ENCODE measurements around the gene PCDH9. TPM values are rescaled to one million over a fixed set of nuclear protein-coding genes. Genes with fewer than 3 reads are reported as not detected.
A peak's percentile ranks its signal among the peaks of the same experiment; 100 is the strongest.

PCDH9 gene
- total and polyA plus RNA-seq, 2 of the 4 experiments (the other 2 are of a cell fraction), result 2.2 to 10.2 TPM

DNA sequence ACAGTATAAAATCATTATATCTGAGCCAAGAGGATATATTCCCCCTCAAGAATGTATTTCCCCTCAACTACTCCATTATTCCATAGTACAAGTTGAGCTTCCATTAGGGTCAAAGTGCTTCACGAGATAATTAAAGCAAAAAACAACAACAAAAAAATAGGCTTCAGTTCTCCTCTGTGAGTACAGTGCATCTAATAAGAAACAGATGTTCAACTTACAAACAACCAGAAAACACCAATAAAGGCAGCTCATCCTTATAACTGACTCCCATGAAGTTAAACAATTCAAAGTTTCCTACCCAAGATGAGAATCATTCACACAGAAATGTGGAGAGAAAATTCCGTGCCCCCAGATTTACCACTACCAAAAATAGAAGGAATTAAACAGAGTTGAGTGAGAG is 854.4 kb downstream of the PCDH9 start:
- H3K23ac ChIP-seq (ENCODE audit: low read depth, low read length), result no peak overlapping the region
- TF ChIP-seq CHD1 (IDR thresholded peaks at IDR 0.05; ENCODE audit: low read depth, low read length), result no peak
- no peak for TF ChIP-seq CTCF (conservative IDR thresholded peaks at IDR 0.05; ENCODE audit: low read depth, low read length)
- TF ChIP-seq, protein P1, sequence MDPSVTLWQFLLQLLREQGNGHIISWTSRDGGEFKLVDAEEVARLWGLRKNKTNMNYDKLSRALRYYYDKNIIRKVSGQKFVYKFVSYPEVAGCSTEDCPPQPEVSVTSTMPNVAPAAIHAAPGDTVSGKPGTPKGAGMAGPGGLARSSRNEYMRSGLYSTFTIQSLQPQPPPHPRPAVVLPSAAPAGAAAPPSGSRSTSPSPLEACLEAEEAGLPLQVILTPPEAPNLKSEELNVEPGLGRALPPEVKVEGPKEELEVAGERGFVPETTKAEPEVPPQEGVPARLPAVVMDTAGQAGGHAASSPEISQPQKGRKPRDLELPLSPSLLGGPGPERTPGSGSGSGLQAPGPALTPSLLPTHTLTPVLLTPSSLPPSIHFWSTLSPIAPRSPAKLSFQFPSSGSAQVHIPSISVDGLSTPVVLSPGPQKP (IDR thresholded peaks at IDR 0.05; ENCODE audit: borderline replicate concordance, low read depth, low read length), result no peak
- no peak for TF ChIP-seq RCOR1 (IDR thresholded peaks at IDR 0.05; ENCODE audit: insufficient replicate concordance, low read length)
- no peak for TF ChIP-seq MXI1 (IDR thresholded peaks at IDR 0.05; ENCODE audit: borderline replicate concordance, low read depth, low read length)
- TF ChIP-seq MAZ (IDR thresholded peaks at IDR 0.05; ENCODE audit: borderline replicate concordance, low read depth, low read length), result no peak
- no peak for TF ChIP-seq CEBPB (IDR thresholded peaks at IDR 0.05; ENCODE audit: low read depth, low read length)
- no peak for TF ChIP-seq SMC3 (IDR thresholded peaks at IDR 0.05; ENCODE audit: low read depth, low read length)
- no peak for TF ChIP-seq FOS (IDR thresholded peaks at IDR 0.05; ENCODE audit: low read depth, low read length)
- TF ChIP-seq RFX5 (IDR thresholded peaks at IDR 0.05; ENCODE audit: low read depth, low read length), result no peak
- TF ChIP-seq BHLHE40 (IDR thresholded peaks at IDR 0.05; ENCODE audit: low read depth, low read length), result no peak
- no peak for TF ChIP-seq USF2 (IDR thresholded peaks at IDR 0.05; ENCODE audit: low read depth, low read length)
- no peak for TF ChIP-seq POLR2A (IDR thresholded peaks at IDR 0.05; ENCODE audit: low read depth, low read length)
- no peak for TF ChIP-seq RAD21 (IDR thresholded peaks at IDR 0.05; ENCODE audit: low read length)
- TF ChIP-seq MAFK (IDR thresholded peaks at IDR 0.05; ENCODE audit: low read depth, low read length), result no peak
- no peak for TF ChIP-seq NFE2L2 (IDR thresholded peaks at IDR 0.05; ENCODE audit: low read depth, low read length)
- POLR2A ChIA-PET (ENCODE audit: unreplicated experiment), result no interaction called here
- no peak overlapping the region for H3K4me2 ChIP-seq (ENCODE audit: low read depth, low read length)
- intact Hi-C loops (cut with micrococcal nuclease), result no loop called here
- H3K36me3 ChIP-seq (ENCODE audit: control insufficient read depth, insufficient read depth, low read length), result no peaks in the 10 kb centered on the region
- no peak overlapping the region for H3K27ac ChIP-seq (ENCODE audit: insufficient read depth, low read length)
- no peak overlapping the region for H3K14ac ChIP-seq (replicated peaks; ENCODE audit: low read depth, low read length)
- H2BK120ac ChIP-seq (ENCODE audit: low read depth, low read length), result no peak overlapping the region
- ATAC-seq (ENCODE audit: low read depth) (no peak), DNase-seq (peak; percentile 6)
- H2AFZ ChIP-seq (replicated peaks; ENCODE audit: low read length, poor library complexity), result no peak overlapping the region
- no CpG with 5 or more reads among the region's 2 CpGs for WGBS, 2 experiments (ENCODE audit: extremely low coverage in 2 of 2, insufficient read length in 1 of 2)
- dilution Hi-C loops (cut with HindIII; ENCODE audit: low sequenced_read_pairs, unreplicated experiment), result no loop called here
- no peak overlapping the region for H4K91ac ChIP-seq (ENCODE audit: insufficient read depth, low read depth, low read length)
- H3K4ac ChIP-seq (ENCODE audit: low read depth, low read length), result no peak overlapping the region
- H3K18ac ChIP-seq (ENCODE audit: low read depth, low read length), result no peak overlapping the region
- no TSS peak for BruUV-seq (replicated peaks)
- H2BK5ac ChIP-seq (ENCODE audit: low read depth, low read length, poor library complexity, severe bottlenecking), result no peak overlapping the region
- H4K20me1 ChIP-seq (ENCODE audit: insufficient read depth, low read length), result no peaks in the 10 kb centered on the region
- H3K4me1 ChIP-seq (ENCODE audit: control insufficient read depth, insufficient read depth, low read length), result no peaks in the 10 kb centered on the region
- no peak overlapping the region for H3K56ac ChIP-seq (ENCODE audit: extremely low read depth, insufficient read depth, low read length)
- no peaks in the 10 kb centered on the region for H3K79me1 ChIP-seq (ENCODE audit: low read depth in 1 of 2, low read length in 2 of 2)
- H4K5ac ChIP-seq (ENCODE audit: low read depth, low read length), result no peak overlapping the region
- H3K9me1 ChIP-seq (ENCODE audit: insufficient read depth, low read length), result no peaks in the 10 kb centered on the region
- no peaks in the 10 kb centered on the region for H3K27me3 ChIP-seq (ENCODE audit: control insufficient read depth, insufficient read depth, low read length)
- in situ Hi-C loops (cut with MboI; ENCODE audit: low sequenced_read_pairs), result no loop called here
- no peaks in the 10 kb centered on the region for H3K9me3 ChIP-seq (ENCODE audit: control insufficient read depth, insufficient read depth, low read length)
- H3K4me3 ChIP-seq (ENCODE audit: insufficient read depth, low read depth, low read length), result no peak overlapping the region
- H2AK9ac ChIP-seq (replicated peaks; ENCODE audit: low read depth, low read length, poor library complexity), result no peak overlapping the region
- H4K8ac ChIP-seq (ENCODE audit: low read depth in 2 of 2, low read length in 2 of 2), result no peak overlapping the region
- H2BK15ac ChIP-seq (ENCODE audit: low read depth, low read length), result no peak overlapping the region
- no peak overlapping the region for H2BK20ac ChIP-seq (ENCODE audit: low read depth, low read length)
- no peak overlapping the region for H2AK5ac ChIP-seq (ENCODE audit: low read depth, low read length)
- CTCF ChIA-PET, result no interaction called here
- H3K9ac ChIP-seq (ENCODE audit: low read depth, low read length), result no peak overlapping the region

All from IMR-90 (cell line).